Endometrium (tissue), 2 donors: ENCODE measurements around the gene RECK.
"Not testable (repeated sequence)": the region's sequence is repeated elsewhere in the genome, so short reads cannot be mapped to it uniquely, and the experiment has no call there.

ENCODE experiments used
- FAIRE-seq: peaks from 2 replicates; lab custom pipeline; 2012; peaks lifted over from hg19 to GRCh38; lab: Jason Lieb, UNC
- donor health status: control.
- donor health status: control.

The RECK gene

DNA sequence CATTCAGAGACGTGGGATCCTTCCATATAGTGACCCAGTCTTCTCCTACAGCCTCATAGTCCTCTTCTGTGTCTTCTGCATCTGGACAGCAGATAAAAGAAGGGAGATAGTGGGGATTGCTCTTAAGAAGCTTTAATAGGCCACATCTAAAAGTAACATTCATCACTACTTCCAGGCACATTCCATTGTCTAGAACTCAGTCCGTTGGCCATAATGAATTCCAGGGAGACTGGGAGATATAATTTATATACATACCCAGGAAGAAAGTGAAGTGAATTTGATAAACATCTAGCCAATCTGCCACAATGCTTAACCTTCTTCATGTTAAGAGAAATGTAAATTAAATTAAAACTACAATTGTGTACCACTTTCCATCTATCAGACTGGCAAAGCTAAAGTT, 77.3 kb downstream of the RECK start:
- no peak for FAIRE-seq

GRCh38 chr9:36116593-36116992, 79.9 kb downstream of the RECK start:
- no peak for FAIRE-seq

GRCh38 chr9:36118201-36118600, 81.5 kb downstream of the RECK start:
- no peak for FAIRE-seq

- no peak for FAIRE-seq
Observed at GRCh38 chr9:36118706-36119105, 82.0 kb downstream of the RECK start.

DNA sequence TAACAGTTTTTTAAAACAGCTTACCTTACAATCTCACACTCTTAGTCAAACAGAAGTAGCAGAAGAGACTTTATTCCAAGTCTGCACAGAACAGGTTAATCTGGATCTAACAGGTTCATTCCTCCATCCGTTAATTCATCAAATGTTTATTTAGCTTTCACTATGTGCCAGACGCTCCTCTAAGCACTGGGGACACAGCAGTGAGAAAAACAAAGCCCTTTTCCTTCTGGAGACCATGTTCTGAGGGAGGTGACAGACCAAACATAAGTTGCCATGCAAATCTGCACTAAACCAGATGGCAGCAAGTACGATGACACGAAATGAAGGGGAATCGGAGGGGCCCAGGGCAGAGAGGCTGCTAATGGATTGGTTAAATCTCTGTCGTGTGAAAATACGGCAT, 82.8 kb downstream of the RECK start:
- FAIRE-seq = no peak

DNA sequence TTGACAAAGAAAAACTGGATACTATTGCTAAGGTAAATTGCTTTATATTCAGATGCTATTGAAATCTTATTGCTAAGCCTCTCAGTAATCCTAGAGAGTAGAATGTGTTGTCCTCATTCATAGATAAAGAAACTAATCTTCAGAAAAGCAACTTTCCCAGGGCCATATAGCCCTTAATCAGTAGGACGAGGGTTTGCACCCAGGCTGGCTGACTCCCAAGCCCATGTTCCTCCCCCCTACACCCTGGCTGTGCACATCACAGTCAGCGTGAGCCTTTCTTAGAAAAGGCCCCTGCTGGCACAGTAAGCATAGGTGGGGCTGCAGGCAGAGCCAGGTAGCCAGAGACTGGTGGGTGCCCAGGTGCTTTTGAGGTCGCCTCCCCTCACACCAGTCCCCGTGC, 84.0 kb downstream of the RECK start:
- FAIRE-seq = no peak

- no peak for FAIRE-seq
Observed at GRCh38 chr9:36121971-36122370, 85.3 kb downstream of the RECK start.

- FAIRE-seq = no peak
Observed at GRCh38 chr9:36123515-36123914, 86.8 kb downstream of the RECK start.

DNA sequence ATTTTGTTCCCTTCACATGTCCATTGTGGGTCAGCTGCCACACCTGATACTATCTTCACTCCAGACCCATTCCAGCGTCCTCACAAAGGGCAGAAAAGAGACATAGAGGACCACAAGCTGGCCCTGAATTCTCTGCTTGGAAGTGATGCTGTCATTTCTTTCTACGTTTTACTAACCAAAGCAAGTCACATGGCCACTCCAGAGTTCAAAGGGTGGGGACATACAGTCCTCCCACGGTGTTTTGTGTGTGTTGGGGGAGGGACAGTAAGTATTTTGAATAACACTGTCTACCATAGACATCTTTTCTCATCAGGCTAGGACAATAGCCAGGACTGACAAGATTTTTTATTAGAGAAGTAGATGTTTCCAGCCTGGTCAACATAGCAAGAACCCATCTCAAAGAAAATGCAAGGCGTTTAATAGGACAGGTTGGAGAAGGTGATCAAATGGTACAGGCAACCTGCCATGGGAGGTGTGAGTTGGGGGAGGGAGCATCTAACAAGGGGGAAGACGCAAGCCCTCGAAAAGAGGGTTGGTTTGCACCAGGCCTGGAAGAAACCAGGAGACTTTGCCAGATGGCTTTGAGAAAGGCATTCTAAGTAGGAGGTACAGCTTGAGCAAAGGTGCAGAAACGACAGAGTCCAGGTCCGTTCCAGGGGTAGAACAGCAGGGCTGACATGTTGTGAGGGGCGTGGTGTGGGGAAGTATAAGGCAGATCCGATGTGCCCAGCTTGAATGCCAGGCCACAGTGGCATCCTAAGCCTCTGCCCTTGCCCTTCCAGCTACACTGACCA, 88.5 kb downstream of the RECK start:
- FAIRE-seq = no peak

- no peak for FAIRE-seq
Observed at GRCh38 chr9:36126016-36126730, 89.5 kb downstream of the RECK start.

- FAIRE-seq = no peak
Observed at GRCh38 chr9:36127652-36128244, 91.0 kb downstream of the RECK start.

DNA sequence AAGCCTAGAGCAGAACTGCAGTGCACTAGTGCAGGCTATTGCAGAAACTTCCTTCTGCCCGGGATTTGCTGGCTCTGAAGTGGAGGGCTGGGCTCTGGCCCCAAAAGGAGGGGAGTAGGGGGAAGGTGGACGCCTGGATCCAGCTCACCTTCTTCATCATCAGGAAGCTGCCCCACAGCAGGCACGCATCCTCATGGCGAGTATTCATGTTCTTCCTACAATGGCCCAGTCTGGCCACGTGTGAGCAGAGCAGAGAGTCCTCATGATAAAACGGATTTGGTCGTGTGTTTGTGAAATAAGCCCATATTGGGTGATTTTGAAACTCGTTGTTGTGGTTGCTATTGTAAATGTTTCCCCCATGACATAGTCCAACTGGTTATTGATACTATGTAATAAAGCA, 91.6 kb downstream of the RECK start:
- FAIRE-seq = no peak

DNA sequence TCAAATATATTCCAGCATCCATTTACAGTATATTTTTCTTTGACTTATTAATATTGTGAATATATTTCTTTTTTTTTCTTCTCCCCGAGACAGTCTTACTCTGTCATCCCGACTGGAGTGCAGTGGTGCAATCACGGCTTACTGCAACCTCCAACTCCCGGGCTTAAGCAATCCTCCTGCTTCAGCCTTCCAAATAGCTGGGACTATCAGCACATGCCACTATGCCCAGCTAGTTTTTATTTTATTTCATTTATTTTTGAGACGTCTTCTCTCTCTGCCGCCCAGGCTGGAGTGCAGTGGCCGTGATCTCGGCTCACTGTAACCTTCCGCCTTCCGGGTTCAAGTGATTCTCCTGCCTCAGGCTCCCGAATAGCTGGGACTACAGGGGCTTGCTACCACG, 92.4 kb downstream of the RECK start:
- FAIRE-seq = no peak

- FAIRE-seq = not testable (repeated sequence)
Observed at GRCh38 chr9:36131666-36132065, 95.0 kb downstream of the RECK start.

DNA sequence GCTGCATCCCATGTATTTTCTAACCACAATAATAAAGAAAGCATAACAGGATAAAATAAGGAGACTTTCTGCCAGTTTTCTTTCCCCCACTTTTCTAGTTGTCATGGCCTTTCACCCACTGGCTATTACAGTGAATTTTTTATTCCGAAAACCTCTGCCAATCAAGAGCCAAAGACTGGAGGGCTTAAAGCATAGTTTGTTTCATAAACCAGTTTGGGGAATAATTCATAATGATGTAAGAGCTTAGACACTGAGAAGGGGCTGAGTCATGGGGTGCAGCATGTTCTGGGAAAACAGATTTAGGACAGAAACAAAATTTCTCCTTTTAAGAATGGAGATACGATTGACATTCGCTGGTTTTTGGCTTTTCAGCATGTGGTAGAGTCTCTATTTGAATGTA, 95.4 kb downstream of the RECK start:
- FAIRE-seq = no peak

DNA sequence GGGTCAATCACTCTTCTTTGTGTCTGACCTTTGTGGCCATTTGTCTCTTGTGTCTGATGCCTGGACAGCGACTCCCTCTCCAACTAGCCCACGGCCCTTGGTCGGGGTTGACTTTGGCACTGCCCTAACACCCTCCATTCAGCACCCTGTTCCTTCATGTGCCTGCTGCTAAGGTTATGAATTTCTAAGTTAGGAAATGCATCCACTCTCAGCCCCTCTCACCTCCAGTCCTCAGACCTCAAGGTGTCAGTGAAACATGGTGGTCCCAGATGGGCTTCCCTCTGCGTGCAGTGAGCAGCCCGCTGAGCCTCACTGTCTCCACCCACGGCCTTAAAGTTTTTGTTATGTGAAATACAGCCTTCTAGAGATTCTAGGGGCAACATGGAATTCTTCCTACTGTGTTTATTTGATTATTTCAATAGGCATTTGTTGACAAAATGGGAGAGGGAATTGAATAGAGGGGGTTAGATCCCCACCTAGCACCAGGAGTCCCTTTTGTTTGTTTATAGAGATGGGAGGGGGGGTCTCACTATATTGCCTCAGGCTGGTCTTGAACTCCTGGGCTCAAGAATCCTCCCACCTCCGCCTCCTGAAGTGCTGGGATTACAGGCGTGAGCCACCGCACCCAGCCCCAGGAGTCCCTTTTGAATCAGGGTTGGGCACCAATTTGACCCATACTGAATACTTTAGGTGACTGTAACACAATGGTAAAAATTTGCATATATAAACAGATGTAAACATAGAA, 98.2 kb downstream of the RECK start:
- FAIRE-seq = no peak

- no peak for FAIRE-seq
Observed at GRCh38 chr9:36135741-36136271, 99.1 kb downstream of the RECK start.

- no peak for FAIRE-seq
Observed at GRCh38 chr9:36136272-36136893, 99.7 kb downstream of the RECK start, which contains the start of gene GLIPR2. TSS of gene GLIPR2 (plus strand) at chr9:36136733. CDS start at chr9:36136779, 46 bp downstream.

DNA sequence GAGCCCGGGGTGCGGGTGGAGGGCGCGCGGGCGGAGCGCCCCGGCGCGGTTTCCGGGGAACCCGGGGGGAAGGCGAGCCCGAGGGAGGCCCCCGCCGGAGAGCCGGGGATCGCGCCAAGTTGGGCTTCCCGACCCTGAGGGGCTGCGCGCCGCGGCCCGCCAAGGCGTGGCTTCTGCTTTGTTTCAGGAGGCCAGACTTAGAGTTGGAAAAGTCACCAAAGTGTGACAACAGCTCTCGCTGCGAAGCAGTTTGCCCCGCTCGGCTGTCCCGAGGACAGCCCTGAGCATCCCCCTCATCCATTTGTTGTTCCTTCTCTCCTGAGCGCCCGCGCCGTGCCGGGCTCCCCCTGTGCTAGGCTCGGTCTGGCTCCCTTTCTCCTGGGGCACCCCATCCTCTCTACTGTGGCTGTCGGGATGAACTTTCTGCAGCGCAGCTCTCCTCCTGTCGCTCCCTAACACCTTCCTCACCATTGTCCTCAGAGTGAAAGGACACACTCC, 100.2 kb downstream of the RECK start:
- no peak for FAIRE-seq

DNA sequence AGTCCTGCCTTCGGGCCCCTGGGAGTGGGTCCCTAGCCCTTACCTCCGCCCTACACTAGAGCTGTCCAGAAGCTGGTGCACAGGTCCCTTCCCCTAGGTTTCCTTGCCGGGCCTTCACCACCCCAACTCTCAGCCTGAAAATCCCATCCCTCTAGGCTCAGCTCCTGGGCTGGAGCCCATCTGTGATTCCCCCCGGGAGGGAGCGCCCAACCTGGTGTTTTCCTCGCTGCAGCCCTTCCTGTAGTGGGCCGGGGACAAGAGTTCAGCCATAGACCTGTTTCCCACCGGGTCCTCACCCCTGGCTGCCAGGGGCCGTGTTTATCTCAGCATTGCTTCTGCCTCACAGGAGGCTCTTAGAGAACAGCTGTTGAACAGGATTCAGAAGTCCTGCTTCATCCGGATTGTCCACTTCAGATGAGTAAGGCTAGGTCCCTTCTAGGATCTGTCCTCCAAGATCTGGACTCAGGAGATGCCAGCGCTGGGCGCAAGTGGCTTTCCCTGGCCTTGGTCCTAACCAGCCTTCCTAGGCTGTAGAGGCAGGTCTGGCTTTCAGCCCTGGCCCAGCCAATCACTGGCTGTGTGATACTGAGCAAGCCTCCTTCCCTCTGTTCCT, 100.8 kb downstream of the RECK start:
- no peak for FAIRE-seq

DNA sequence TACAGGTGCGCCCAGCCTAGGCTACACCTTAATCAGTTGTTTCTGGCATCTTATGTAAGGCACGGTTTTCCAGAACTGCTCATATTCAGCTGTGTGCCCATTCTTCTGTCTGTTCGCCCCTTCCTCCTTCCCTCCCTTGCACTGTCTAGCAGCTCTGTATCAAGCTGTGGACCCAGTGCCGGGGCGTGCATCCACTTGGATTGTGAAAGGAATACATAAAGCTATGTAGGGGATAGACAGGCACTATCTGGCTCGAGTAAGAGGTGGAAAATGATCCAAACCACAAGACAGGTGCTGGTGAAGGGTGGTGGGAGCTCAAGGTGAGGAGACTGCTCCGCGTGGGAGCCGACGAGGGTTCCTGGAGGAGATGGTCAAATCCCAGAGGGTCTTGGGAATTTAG, 101.8 kb downstream of the RECK start:
- FAIRE-seq = no peak
